Limb (tissue), 2 donors: ENCODE measurements around the gene AGBL1.

ENCODE experiments used
- DNase-seq, 2 donors: peaks; one replicate each; pipeline ENCODE4 v3.0.0-alpha.2; 2016; ENCODE audit errors: extremely low spot score in 2 of 2

AGBL1 gene

DNA sequence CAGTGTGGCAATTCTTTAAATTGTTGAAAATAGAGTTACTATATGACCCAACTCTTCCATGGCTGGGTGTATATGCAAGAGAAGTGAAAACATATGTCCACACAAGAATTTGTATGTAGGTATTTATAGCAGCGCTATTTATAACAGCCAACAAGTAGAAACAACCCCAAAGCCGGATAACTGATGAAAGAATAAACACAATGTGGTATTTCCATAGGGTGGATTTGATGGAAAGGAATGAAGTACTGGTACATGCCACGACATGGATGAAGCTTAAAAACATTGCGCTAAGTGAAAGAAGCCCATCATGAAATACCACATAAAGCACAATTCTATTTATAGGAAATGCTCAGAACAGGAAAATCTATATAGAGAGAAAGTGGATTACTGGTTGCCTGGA, 554.5 kb downstream of the AGBL1 start:
- DNase-seq = no peak

DNA sequence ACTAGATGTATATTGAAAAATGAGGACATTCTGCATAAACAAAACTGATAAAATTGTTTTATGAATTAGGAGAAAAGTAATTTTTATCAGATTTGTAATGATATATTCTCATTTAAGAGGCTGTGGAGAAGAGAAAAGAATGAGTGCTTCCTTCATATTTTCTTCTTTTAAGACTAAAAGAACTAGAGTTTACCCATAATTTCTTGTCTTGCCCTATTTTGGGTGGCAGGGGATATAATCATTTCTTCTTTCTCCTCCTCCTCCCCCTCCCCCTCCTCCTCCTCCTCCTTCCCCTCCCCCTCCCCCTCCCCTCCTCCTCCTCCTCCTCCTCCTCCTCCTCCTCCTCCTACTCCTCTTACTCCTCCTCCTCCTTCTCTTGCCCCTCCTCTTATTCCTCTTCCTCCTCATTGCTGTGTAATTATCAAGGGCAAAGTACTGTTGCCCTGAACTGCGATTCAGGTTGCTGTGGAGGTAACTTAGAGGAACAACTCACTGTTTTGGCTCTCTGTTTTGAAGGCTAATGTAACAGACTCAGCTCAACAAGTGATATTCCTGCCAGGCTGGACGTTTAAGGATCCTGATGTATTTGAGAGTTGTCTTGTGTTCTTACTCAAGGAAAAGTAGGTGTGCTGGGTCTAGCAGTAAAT, 555.4 kb downstream of the AGBL1 start:
- no peak for DNase-seq

DNA sequence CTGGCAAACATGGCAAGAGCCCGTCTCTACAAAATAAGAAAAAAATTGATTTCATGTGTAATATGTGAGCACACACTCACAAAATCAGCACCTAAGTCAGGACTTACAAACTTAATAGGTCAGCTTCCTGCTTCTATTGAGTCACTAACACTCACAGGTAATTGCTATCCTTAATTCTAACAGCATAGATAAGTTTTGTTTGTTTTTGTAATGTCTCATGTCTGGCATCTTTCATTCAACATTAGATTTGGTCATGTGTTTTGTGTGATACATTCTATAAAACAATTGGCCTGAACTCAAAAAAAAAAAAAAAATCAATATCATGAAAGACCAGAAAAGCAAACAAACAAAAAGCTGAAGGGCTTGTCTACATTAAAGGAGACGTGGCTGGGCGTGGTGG, 564.7 kb downstream of the AGBL1 start:
- DNase-seq = no peak

DNA sequence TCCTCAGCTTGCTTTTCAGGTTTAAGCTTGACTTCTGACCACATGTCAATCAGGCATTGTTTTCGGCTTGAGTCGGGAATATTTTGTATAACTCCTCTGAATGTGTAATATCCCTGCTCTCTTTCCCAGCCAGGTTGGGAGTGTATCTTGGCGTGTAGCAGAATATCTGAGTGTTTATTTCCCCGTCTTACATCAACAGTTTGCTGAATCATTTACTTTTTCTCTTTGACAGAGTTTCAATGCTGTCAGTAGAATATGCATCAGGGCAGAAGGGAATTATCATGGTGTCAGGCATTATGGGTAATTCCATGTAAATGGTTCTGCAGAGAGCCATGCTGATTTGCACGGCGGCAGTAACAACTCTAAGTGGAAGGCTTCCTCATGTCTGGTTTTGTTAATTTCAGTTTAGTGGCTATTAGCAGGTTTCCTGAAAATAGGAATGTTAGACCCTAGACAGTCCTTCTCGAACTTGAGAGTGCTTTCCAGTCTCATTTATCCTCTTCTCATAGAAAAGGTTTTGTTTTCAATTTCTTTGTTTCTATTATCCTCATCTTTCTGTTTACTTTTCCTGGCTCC, 566.3 kb downstream of the AGBL1 start:
- DNase-seq = no peak

DNA sequence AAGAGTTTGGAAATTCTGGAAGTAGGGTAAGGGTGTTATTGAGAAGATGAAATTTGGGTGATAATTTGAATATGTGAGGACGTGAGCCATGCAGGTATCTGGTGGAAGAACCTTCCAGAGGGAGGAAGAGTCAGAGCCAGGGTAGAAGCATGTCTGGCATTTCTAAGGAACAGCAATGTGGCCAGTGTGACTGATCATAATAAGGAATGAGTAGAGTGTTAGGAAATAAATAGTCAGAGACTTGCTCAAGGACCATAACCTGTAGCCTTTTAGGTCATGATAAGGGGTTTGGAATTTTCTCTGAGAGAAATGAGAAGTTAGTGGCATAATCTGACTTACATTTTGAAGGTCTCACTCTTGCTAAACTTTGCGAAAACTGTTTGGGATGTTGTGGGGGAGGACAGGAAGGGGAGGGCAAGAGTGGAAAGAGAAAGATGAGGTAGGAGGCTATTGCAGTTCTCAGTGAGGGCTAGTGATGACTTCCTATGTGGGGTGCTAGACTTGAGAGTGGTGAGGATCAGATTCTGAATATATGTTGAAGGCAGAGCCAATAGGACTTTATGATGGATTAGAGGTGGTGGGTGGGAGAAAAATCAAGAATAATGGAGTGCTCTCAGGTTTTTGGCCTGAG, 568.3 kb downstream of the AGBL1 start:
- no peak for DNase-seq

DNA sequence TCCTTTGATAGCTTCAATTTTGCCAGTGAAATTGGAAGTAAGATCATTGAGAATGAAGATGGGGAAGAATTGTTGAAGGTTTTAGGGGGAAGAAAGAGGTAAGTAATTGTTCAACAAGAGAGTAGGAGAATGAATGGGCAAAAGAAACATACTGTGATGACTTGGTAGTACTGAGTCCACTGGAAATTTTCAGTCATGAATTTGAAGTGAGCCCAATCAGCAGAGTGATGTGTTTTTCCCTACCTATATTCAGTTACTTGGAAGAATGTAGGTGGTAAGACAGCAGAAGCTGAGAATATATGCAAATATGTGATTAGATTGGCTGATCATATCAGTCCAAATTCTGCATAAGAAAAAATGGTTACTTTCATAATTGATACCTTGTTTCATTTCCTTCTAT, 569.6 kb downstream of the AGBL1 start:
- DNase-seq = no peak

DNA sequence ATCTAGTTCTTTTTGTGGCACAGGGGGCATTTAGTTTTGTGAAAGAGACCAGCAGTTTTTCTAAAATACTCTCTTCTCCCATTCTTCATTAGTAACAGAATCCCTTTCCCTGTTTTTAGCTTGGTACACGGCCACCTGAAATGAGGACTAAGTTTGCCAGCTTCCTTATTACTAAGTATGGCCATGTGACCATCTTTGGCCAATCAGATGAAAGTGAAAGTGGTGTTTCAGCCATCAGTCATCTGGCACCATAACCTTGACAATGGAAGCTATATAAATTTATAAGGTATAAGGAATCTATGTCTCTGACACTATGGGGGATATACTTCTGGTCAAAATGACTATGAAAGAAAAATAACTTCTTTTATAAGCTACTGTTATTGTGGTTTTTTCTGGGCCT, 570.4 kb downstream of the AGBL1 start:
- no peak for DNase-seq

DNA sequence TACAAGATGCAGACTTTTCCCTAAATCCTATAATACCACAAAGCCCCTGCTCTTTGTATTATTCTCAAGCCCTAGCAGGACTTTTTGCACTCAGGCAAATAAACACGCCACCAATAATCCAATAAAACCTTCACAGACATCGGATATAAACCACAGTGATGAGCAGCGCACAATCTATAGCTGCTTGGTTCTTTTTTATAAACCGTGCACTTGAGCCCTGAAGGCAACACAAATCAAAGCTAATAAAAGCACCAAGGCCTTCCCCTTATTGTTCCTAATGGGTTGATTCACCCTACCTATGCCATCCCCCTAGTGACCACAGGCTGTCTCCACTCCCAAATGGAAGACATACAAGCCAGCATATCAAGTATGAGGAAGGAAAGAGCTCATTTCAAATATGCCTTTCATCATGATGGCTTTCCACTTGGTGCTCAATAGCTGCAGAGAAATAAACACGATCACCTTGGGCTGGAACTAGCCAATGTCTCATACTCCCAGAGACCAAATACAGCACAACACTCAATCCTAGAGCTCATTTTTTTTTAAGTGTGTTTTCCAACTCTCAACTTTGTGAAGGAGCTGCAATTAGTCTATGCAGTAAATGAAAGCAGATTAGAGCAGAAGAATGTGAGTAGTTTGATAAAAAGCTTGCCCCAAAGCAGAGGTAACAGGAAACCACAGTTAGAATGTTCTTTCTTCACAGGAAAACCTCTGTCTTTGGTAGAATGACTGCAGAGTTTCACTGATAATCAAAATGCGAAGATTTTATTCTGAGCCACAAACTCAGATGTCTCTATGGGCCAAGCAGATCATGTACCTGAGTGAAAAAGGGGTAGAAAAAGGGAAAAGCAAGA, 573.9 kb downstream of the AGBL1 start:
- DNase-seq = no peak

DNA sequence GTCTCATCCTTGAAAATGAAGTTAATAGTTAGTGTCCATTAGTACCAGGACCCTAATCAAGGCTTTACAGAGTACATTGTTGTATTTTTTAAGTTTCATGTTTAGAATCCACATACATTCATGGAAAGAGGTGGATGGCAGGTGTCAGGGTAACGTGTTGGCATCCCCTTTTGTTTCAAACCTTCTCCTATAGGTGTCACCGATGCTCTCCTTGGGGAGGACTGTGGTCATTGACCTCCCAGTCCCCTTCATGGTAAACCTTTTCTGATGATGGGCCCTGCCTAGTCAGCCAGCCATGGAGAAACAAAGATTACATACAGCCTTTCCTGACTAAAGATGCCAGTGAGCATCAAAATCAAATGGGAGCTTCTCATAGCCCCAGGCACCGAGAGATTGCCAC, 574.8 kb downstream of the AGBL1 start:
- no peak for DNase-seq

DNA sequence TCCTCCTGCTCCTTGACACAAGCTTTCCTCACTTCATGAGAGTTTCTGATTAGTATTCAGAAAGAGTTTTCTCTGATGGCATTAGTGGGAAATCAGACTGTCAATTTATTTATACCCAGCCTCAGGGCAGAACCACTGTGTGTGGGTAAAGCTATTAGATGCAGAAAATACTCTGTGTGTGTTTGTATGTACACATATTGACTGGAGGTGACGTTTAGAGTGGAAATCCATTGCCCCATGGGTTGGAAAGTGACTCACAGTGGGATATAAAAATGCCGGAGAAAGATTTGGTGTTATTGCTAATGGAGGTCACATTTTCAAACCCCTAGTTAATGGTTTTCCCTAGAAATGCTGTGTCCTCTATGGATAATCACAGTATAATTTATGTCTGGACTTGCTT, 577.6 kb downstream of the AGBL1 start:
- DNase-seq = no peak

DNA sequence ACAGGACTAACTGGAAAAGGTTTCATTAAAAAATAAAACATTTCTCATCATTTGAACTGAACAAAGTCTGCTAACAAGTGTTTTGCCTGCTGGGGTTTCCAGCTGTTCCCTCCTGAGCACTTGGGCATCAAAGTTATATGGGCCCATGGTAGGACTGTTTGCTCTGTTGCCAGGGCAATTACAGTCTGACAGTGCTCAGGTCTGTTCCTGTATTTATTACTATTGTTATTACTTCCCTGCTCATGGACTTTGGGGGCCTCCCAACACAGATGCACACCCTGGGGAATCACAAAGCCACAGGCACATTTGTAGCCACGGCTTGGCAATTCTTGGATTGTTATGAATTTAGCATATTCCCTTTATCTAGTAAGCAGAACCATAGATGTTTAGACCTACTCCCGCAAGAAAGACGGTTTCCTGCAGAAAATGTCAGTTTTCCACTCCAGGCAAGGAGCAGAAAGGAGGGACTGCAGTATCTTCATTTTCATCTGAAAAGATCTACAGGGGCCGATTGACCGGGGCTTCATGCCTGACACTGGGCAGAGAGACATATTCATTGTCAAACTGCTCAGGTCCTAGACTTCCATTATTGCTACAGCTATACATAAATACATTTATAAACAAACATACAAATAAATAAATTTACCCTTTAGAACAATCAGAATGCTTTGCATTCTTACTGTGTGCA, 580.2 kb downstream of the AGBL1 start:
- DNase-seq = no peak

DNA sequence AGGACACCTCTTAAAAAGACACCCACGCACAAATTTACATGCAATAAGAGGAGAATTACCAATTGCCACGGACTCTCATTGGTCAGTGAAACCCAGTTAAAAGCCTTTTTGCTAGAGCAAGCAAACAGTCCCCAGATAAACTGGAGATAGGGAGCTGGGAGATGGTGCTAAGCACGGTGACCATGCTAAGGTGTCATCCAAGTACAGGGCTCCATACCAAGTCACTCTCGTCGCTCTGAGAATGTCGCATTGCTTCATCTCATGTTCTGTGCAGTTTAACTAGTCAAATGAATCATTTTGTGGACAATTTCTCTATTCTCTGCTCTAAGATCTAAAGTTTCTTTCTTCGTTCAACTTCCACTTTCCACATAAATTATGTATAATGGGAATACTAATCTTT, 581.9 kb downstream of the AGBL1 start:
- no peak for DNase-seq

DNA sequence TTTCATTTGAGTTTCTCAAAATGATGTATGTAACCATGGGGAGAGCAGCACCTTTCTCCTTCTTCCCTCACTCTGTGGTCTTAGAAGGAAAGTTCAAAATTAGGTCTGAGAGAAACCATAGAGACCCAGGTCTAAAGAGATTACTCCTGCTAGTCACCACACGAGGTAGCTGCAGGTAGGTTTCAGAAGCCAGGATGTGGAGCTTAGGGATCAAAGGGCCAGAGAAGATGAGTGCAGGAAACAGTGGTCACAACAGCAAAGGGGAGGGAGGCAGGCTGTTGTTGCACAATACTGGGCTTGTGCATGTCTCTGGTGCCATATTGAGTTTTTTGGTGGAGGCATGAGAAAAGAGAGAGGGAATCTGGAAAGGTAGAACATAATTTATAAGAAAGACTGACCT, 583.6 kb downstream of the AGBL1 start:
- DNase-seq = no peak

DNA sequence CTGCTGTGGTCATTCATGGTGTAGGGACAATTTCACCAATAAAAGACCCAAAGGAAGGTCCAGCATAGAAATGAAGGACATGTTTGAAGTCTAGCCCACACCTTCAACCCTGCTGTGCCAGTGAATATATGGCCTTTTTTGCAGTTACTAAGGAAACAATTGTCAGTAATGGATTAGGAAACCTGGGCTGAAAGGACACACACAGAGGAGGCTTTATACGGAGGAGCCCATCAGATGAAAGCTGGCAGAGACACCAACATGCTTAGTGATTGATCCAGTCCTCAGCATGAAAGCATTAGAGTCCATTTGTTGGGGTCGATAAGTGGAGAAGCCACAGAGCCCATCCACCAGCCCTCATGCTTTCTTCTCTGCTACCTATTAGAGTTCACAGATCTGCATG, 584.3 kb downstream of the AGBL1 start:
- no peak for DNase-seq

DNA sequence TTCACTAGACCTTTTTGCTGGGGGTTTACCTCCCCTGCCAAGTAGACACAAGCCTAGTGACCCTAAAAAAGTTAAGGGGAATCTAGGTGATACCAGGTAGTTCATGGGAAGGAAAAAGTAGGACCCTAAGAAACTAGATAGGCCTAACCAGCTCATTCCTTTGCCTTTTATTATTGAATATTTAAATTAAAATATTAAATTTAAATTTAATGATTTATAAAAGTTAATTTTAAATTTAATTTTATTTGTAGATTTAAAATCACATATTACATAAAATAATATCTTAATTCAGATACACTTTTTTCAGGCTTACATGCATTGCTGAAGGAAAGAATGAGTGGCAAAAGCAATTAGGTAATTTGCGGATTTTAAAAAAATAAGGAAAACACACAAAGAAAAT, 584.9 kb downstream of the AGBL1 start:
- no peak for DNase-seq

DNA sequence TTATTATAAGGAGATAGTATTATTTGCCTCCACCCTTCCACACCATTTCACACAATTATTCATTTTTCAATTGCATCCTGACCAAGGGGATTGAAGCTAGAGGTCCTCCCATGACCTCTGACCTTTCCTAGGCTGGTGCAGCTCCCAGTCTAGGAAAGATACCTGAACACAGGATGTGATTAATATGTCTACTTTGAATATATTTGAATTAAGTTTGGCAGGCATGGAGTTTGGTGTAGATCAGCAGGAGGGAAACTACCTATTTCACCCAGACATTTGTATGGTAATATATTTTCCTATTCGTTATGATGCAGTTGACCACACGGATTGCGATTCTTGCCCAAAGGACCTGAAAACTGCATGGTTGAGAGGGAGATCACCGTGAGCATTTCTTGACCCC, 596.3 kb downstream of the AGBL1 start:
- DNase-seq = no peak

DNA sequence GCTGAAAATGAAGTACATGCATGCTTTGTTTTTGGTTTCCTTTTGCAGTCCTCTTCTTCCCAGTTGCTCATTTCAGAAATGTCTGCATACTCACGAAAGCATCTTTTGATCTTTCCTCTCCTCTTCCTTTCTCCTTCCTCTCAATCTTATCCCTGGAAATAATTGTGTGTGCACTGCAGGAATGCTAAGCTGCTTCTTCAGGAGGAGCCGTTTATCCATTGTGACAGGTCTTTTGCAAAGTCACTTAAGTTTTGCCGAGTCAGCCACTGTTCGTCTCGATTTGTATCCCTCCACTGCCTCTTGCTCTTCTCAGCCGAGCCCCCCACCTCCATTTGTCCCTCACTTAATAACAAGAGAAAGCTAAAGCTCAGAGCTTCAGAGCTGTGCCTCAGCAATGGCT, 597.6 kb downstream of the AGBL1 start:
- DNase-seq = no peak

DNA sequence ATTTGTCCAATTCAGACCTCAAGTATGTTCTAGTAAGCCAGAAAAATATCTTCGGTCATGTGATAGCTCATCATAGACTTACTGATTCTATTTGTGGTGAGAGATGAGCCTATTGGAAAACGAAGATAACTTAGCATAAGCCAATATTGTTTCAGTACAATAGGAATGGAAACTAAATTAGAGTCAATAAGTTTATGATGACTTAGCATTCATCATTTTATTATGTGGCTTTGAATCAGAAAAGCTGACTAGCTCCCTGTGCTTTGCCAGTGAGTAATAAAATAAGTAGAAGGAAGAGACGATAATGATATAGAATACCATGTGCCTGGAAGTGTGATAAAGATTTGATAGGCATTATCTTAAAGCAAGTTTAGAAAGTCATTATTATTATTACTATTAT, 605.6 kb downstream of the AGBL1 start:
- DNase-seq = no peak

DNA sequence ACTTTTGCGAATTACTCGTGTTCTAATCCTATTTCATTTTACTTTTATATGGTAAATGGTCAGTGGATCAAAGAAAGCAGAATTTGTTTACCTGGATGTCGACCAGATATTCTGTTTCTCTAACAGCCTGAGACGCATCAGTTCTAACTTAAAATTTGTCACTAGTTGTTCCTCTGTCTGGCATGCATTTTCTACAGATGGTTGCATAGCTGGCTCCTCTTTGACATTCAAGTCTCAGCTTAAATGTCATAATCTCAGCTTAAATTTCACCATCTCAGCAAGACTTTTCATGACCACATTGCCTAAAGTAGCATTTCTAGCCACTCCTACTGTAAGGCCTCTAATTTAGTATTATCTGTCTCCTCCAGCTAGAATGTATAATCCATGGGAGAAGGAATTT, 609.3 kb downstream of the AGBL1 start:
- no peak for DNase-seq

DNA sequence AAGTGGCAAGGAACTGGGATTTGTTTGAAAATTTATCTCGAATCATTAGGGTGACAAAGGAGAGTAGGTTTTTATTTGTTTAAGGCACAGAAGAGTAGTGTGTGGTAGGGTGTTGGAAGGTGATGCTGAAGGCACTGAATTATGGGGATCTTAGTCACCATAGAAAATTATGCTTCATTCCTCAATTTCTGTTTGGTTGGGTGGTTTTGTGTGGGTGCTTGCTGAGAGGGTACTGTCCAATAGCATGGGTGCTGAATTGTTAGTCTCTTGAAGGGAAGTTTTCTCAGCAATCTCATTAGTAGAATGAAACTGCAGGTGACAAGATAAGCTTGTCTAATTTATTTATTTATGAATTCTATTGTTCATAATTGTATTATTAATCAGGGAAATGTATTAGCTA, 610.9 kb downstream of the AGBL1 start:
- no peak for DNase-seq

DNA sequence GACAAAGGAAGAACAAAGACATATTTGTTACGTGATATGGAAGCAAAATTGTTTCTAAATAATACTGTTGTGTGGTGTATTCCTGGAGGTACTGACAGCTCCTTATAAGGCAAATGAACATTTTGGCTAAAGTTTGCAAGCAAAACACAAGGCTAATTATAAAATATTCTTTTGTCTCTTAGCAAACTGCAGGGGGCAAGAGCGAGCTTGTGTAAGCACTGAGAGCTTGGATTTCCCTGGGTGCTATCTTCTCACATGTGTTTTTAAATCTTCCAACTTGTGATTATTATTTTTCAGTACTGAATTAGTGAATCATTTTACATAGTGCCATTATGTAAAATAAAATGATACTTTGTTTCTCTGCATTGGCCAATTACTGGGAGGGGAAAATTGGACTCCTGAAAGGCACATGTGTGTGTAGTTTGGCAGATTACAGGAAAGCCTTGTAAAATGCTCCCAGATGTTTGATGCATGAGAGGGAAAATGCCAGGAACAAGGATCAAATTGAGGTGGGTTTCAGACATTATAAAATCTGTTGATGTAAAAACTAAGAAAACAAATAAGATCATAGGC, 611.5 kb downstream of the AGBL1 start:
- DNase-seq = no peak
